ENCODE results near the gene GNAO1. TPM values are rescaled to one million over a fixed set of nuclear protein-coding genes. Genes with fewer than 3 reads are reported as not detected.
A peak's percentile ranks its signal among the peaks of the same experiment; 100 is the strongest.

Gene GNAO1
- polyA plus RNA-seq, 1 donor from 2014 or later: 31.5 TPM

GRCh38 chr16:56340416-56340815, 149.1 kb downstream of the GNAO1 start:
- Histone ChIP-seq H3K4me3 (ENCODE audit: low read length) (no peak overlapping the region), H4K20me1 (ENCODE audit: insufficient read depth) (no peaks in the 10 kb centered on the region), H3K4me2 (ENCODE audit: low read length) (no peak overlapping the region), H3K36me3 (ENCODE audit: insufficient read depth, low read length) (peaks cover 8% of the 10 kb centered on the region), H3K27me3 (ENCODE audit: insufficient read depth, low read depth, low read length) (no peaks in the 10 kb centered on the region), H3K9me3 (ENCODE audit: low read length) (no peaks in the 10 kb centered on the region), H3F3A (ENCODE audit: insufficient read depth, low read length, poor library complexity, severe bottlenecking) (no peaks in the 10 kb centered on the region), H3K9ac (ENCODE audit: low read length) (no peak overlapping the region), H3K79me2 (replicated peaks; ENCODE audit: insufficient read depth, low read length) (no peaks in the 10 kb centered on the region), H3K9me2 (ENCODE audit: insufficient read depth, low read length) (no peaks in the 10 kb centered on the region), H3K27ac (ENCODE audit: low read length) (no peak overlapping the region), H2AFZ (ENCODE audit: low read depth, low read length) (no peak overlapping the region)
- TF ChIP-seq POLR2AphosphoS5 (IDR thresholded peaks at IDR 0.05) (peak; percentile 1), EP300 (conservative IDR thresholded peaks at IDR 0.05; ENCODE audit: poor library complexity, severe bottlenecking) (no peak)

DNA sequence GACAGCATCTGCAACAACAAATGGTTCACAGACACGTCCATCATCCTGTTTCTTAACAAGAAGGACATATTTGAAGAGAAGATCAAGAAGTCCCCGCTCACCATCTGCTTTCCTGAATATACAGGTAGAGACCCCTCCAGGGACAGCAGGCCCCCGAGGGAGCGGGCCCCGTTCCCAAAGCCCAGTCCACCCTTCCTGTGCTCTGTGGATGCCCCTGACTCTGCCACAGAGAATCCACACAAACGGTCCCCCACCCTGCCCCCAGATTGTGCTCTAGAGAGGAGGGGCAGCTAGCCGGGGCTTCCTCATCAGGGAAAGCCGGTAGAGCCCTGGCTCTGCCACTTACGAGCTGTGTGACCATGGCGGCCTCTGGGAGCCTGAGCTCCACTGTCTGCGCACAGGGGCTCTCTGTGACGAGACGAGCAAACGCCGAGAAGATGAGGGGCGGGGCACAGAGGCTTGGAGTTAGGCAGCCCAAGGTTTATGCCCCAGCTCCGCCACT, 149.6 kb downstream of the GNAO1 start:
- Histone ChIP-seq H3F3A (ENCODE audit: insufficient read depth, low read length, poor library complexity, severe bottlenecking) (no peaks in the 10 kb centered on the region), H3K79me2 (replicated peaks; ENCODE audit: insufficient read depth, low read length) (no peaks in the 10 kb centered on the region), H3K4me3 (ENCODE audit: low read length) (no peak overlapping the region), H3K27me3 (ENCODE audit: insufficient read depth, low read depth, low read length) (no peaks in the 10 kb centered on the region), H2AFZ (ENCODE audit: low read depth, low read length) (no peak overlapping the region), H3K9ac (ENCODE audit: low read length) (no peak overlapping the region), H3K27ac (ENCODE audit: low read length) (no peak overlapping the region), H4K20me1 (ENCODE audit: insufficient read depth) (no peaks in the 10 kb centered on the region), H3K9me3 (ENCODE audit: low read length) (no peaks in the 10 kb centered on the region), H3K4me2 (ENCODE audit: low read length) (no peak overlapping the region), H3K9me2 (ENCODE audit: insufficient read depth, low read length) (no peaks in the 10 kb centered on the region), H3K36me3 (ENCODE audit: insufficient read depth, low read length) (peaks cover 8% of the 10 kb centered on the region)
- TF ChIP-seq POLR2AphosphoS5 (IDR thresholded peaks at IDR 0.05) (peak; percentile 1), MXI1 (conservative IDR thresholded peaks at IDR 0.05; ENCODE audit: poor library complexity, severe bottlenecking) (no peak), RAD21 (conservative IDR thresholded peaks at IDR 0.05) (no peak)

DNA sequence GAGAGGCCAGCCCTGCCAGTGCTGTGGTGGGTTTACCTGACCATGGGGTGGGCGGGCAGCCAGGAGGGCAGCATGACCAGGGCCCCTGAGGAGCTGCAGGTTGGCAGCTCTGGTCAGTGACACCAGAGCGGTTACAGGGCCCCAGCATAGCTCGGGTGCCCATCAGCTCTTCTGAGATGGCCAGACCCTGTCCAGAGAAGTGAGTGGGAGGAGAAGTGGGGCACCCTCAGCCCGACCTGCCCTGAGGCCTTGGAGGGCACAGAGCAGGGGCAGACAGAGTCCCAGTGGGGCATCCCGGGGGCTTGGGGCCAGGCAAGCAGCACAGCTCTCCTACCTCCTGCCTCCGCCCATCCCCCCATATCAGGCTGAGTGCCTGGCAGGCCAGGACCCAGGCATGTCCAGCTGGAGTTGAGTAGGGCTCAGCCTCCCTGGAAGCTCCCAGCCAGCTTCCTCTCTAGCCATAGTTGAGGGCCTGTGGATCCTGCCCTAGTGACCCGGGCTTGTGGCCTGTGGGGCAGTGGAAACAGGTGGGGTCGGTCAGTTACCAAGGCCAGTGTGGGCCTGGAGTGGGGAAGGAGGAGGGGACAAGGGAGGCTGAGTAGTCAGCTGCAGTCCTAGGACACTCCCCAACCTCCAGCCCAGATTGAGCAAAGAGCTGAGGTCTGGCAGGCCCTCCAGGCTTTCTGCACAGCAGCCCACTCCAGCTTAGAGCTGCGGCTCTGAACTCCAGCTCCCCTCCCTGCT, 150.5 kb downstream of the GNAO1 start:
- Histone ChIP-seq H3K27ac (ENCODE audit: low read length) (no peak overlapping the region), H3K36me3 (ENCODE audit: insufficient read depth, low read length) (peaks cover 8% of the 10 kb centered on the region), H2AFZ (ENCODE audit: low read depth, low read length) (no peak overlapping the region), H3K4me3 (ENCODE audit: low read length) (no peak overlapping the region), H3K9ac (ENCODE audit: low read length) (no peak overlapping the region), H3F3A (ENCODE audit: insufficient read depth, low read length, poor library complexity, severe bottlenecking) (no peaks in the 10 kb centered on the region), H3K79me2 (replicated peaks; ENCODE audit: insufficient read depth, low read length) (no peaks in the 10 kb centered on the region), H3K9me3 (ENCODE audit: low read length) (no peaks in the 10 kb centered on the region), H3K27me3 (ENCODE audit: insufficient read depth, low read depth, low read length) (no peaks in the 10 kb centered on the region), H3K4me2 (ENCODE audit: low read length) (no peak overlapping the region), H4K20me1 (ENCODE audit: insufficient read depth) (no peaks in the 10 kb centered on the region), H3K9me2 (ENCODE audit: insufficient read depth, low read length) (no peaks in the 10 kb centered on the region)
- TF ChIP-seq MXI1 (conservative IDR thresholded peaks at IDR 0.05; ENCODE audit: poor library complexity, severe bottlenecking) (no peak), CTCF (IDR thresholded peaks at IDR 0.05; ENCODE audit: poor library complexity, severe bottlenecking) (no peak), EP300 (conservative IDR thresholded peaks at IDR 0.05; ENCODE audit: poor library complexity, severe bottlenecking) (no peak), RAD21 (conservative IDR thresholded peaks at IDR 0.05) (no peak), SMC3 (conservative IDR thresholded peaks at IDR 0.05; ENCODE audit: poor library complexity) (no peak), POLR2AphosphoS5 (IDR thresholded peaks at IDR 0.05) (no peak), EZH2 (IDR thresholded peaks at IDR 0.05; ENCODE audit: borderline replicate concordance, insufficient read depth, low read length, poor library complexity, severe bottlenecking) (no peak), TAF1 (IDR thresholded peaks at IDR 0.05; ENCODE audit: low read depth) (no peak)
- TF ChIP-seq, protein P1, sequence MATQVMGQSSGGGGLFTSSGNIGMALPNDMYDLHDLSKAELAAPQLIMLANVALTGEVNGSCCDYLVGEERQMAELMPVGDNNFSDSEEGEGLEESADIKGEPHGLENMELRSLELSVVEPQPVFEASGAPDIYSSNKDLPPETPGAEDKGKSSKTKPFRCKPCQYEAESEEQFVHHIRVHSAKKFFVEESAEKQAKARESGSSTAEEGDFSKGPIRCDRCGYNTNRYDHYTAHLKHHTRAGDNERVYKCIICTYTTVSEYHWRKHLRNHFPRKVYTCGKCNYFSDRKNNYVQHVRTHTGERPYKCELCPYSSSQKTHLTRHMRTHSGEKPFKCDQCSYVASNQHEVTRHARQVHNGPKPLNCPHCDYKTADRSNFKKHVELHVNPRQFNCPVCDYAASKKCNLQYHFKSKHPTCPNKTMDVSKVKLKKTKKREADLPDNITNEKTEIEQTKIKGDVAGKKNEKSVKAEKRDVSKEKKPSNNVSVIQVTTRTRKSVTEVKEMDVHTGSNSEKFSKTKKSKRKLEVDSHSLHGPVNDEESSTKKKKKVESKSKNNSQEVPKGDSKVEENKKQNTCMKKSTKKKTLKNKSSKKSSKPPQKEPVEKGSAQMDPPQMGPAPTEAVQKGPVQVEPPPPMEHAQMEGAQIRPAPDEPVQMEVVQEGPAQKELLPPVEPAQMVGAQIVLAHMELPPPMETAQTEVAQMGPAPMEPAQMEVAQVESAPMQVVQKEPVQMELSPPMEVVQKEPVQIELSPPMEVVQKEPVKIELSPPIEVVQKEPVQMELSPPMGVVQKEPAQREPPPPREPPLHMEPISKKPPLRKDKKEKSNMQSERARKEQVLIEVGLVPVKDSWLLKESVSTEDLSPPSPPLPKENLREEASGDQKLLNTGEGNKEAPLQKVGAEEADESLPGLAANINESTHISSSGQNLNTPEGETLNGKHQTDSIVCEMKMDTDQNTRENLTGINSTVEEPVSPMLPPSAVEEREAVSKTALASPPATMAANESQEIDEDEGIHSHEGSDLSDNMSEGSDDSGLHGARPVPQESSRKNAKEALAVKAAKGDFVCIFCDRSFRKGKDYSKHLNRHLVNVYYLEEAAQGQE (IDR thresholded peaks at IDR 0.05; ENCODE audit: borderline replicate concordance): no peak
